Ammon's horn (tissue), 1 donor: ENCODE measurements around the gene NRP1.

Experiments
- DNase-seq: peaks from one replicate; pipeline ENCODE4 v3.0.0-alpha.2; 2016; ENCODE audit warnings: low spot score

The NRP1 gene

GRCh38 chr10:33349268-33349667, 14.8 kb upstream of the NRP1 start:
- no peak for DNase-seq

- DNase-seq, result no peak
Observed at GRCh38 chr10:33347211-33347610, 12.7 kb upstream of the NRP1 start.

GRCh38 chr10:33345236-33345635, 10.8 kb upstream of the NRP1 start:
- DNase-seq, result no peak

- no peak for DNase-seq
Observed at GRCh38 chr10:33344676-33345075, 10.2 kb upstream of the NRP1 start.

- DNase-seq, result no peak
Observed at GRCh38 chr10:33341637-33342036, 7.2 kb upstream of the NRP1 start.

GRCh38 chr10:33337326-33337957, 3.0 kb upstream of the NRP1 start:
- DNase-seq, result peak; percentile 30

GRCh38 chr10:33336582-33337325, 2.3 kb upstream of the NRP1 start:
- peak; percentile 36 for DNase-seq

GRCh38 chr10:33335801-33336581, 1.5 kb upstream of the NRP1 start:
- no peak for DNase-seq

- DNase-seq, result no peak
Observed at GRCh38 chr10:33335551-33335800, 1.0 kb upstream of the NRP1 start.

- peak; percentile 74 for DNase-seq
Observed at GRCh38 chr10:33334805-33335550, 511 bp upstream of the NRP1 start.

- no peak for DNase-seq
Observed at GRCh38 chr10:33333260-33334101, 986 bp downstream of the NRP1 start.

GRCh38 chr10:33332183-33333065, 2.0 kb downstream of the NRP1 start:
- no peak for DNase-seq

GRCh38 chr10:33331379-33331694, 3.1 kb downstream of the NRP1 start:
- DNase-seq, result no peak

- DNase-seq, result peak; percentile 93
Observed at GRCh38 chr10:33330543-33331378, 3.7 kb downstream of the NRP1 start.

GRCh38 chr10:33329178-33329577, 5.3 kb downstream of the NRP1 start:
- DNase-seq, result no peak

GRCh38 chr10:33328253-33328652, 6.2 kb downstream of the NRP1 start:
- DNase-seq, result no peak

GRCh38 chr10:33327751-33328150, 6.7 kb downstream of the NRP1 start:
- no peak for DNase-seq

- DNase-seq, result no peak
Observed at GRCh38 chr10:33326933-33327332, 7.5 kb downstream of the NRP1 start.

GRCh38 chr10:33325929-33326328, 8.5 kb downstream of the NRP1 start:
- no peak for DNase-seq

- DNase-seq, result no peak
Observed at GRCh38 chr10:33323721-33324120, 10.7 kb downstream of the NRP1 start.
